HG03565 (cell line): ENCODE results near the gene UBXN4.
"Not testable (repeated sequence)": the region's sequence is repeated elsewhere in the genome, so short reads cannot be mapped to it uniquely, and the experiment has no call there.

Source experiments
- ATAC-seq: cut with Tn5 transposase; IDR thresholded peaks from one replicate; pipeline ENCODE4 v1.9.1; 2021; ENCODE audit warnings: mild to moderate bottlenecking, moderate library complexity; ENCODE audit not compliant: unreplicated experiment

The UBXN4 gene

DNA sequence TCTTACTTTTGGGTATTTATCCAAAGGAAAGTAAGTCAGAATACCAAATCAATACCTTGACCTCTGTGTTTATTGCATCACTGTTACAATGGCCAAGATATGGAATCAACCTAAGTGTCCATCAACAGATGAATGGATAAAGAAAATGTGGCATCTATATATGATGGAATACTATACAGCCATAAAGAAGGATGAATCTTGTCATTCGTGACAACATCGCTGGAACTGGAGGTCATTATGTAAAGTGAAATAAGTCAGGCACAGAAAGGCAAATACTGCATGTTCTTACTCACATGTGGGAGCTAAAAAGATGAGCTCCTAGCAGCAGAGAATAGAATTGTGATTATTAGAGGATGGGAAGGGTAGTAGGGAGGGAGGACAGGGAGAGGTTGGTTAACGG lies 60.7 kb downstream of the UBXN4 start:
- ATAC-seq, result no peak

DNA sequence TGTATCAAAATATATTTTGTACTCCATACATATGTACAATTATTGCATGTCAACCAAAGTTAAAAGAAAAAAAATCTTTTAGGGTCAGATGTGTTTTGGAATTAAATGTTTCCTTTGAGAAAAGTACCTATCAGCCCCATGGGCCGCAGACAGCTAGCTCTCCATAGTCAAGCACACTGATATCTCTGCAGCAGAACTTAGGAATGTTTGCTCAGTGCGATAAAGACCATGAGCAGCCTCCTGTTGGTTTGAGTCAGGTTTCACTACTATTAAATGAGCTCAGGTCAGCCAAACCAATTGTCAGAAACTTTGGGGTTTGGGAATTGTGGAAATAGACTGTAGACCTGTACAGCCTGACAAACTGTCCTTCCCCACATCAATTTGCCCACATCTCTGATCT lies 61.6 kb downstream of the UBXN4 start:
- no peak for ATAC-seq

DNA sequence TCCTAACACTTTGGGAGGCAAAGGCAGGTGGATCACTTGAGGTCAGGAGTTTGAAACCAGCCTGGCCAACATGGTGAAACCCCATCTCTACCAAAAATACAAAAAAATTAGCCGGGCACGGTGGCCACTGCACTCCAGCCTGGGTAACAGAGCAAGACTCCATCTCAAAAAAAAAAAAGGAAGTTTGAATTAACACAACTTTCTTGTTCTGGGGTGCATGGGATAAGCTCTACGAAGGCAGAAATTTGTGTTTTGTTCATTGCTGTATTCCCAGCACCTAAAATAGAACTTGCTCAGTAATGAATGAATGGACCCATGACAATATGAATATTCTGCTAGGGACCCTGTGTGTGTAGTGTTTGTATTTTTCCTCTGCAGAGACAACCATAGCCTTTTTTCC lies 66.2 kb downstream of the UBXN4 start:
- ATAC-seq, result not testable (repeated sequence)

DNA sequence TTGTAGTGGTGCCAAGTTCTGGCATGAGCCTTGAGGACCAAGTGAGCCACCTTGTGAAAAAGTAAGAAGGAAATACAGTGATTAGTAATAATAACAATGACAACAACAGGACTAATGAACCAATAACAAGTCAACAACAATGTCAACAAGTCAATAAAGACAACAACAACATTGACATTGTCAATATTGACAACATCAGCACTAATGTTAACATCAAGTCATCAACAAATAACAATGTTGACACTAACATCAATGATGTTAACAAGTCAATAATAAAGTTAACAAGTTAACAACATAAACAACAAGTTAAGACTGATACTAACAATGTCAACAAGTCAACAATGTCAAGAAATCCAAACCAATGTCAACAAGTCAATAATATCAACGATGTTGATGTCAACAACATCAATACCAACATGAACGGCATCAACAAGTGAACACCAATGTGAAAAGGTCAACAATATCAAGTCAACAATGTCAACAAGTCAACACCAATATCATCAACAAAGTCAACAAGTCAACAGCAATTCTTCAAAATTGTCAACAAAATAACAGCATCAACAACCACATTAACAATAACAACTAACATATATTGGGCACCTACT lies 71.4 kb downstream of the UBXN4 start:
- no peak for ATAC-seq

DNA sequence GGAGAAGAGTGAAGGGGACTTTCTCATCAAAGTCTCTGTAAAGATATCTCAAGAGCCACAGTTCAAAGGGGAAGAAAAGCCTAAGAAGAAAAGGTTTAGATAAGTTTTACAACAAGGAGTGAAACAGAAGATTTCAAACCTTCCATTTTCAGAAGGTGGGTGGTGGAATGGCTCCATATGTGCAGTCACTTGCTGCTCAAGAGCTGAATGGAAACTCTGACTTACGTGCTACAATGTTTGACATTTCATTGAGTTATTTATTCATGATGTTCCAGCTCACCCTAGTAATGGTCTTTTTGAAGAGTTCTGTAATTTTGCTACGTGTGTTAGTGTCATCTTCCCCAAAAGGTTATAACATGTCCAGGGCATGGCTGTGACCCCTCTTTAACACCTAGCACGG lies 73.6 kb downstream of the UBXN4 start:
- ATAC-seq, result no peak

DNA sequence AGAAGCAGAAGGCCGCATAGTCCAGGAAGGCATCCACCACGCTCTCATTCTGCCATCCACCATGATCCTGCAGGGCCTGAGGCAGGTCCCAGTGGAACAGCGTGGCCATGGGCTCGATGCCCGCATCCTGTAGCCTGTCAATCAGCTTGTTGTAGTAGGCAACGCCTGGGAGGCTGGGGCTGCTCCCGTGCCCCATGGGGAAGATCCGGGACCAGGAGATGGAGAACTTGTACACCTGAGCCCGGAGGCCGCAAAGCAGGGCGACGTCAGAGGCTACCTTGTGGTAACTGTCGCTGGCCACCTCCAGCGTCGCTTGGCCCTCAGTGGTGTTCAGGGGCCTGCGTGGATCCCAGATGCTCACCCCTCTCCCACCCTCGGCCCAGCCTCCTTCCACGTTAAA lies 75.8 kb downstream of the UBXN4 start:
- no peak for ATAC-seq

DNA sequence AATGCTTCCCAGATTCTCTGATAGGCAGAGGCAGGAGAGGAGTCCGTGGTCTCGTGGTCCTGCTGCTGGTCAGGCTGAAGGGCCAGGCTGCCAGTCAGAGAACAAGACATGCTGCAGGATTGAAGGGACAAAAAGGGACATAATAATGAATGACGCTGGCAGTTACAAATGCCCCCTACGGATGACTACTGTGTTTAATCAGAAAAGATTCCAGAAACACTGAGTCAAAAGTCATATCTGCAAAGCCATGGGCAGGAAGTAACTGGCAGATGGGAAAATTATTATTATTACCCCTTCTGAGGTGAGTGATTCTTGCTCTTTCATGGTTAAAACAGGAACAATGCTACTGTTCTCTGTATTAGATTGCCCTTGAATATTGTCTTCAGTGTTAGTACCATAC lies 76.3 kb downstream of the UBXN4 start:
- no peak for ATAC-seq

DNA sequence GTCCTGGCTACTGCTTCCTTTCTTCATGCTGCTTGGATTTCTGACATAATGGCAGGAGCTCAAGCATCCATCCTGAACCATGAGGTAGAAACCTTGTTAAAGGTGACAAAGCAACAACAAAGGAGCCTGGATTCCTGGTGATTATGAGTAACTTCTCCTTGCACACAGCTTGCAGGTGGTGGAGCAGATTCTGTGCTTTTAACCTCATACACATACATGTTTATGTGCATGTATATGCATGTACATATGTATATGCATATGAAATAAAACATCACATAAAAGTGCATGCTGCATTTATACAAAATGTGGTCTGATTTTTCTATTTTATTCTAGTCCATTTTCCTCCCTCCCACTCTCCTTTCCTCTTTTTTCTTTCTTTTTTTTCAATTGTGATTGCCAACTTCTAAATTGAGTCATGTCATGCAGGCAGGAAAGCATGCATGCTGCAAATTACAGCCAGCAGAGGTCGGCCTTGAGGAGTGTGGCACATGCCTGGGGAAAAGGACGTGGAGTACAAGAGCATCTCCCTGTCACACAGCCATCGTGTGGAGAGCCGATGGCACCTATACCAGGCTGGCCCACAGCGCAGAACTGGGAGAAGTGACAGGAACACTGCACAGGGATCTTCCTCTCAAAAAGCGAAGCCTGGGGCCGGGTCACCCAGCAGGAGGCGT lies 77.4 kb downstream of the UBXN4 start:
- no peak for ATAC-seq

DNA sequence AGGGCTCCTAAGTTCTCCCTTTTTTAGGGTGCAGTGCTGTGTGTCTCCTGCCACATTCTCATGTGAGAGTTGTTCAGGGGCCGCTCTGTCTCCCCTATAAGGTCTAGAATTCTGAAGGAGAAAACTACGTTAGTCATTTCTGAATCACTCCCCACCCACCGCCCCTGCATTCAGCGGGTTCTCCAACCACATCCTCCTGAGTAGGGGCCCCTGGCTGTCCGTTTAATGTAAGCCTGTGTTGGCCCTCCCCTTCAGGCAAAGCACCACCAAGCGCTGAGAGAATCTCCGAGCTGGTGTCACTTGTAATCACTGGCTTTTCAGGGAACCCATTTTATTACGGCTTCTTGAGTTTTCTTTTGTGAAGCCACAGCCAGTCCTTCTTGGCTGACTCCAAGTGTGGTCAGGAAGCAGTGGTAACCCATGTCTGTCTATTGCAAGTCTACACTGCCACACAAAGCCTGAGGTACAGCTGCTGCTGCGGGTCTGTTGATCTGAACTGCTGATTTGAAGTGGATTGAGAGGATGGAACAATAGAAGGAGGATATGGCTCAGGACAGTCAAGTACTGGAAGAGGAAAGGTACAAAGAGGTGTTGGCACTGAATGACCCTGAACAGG lies 78.5 kb downstream of the UBXN4 start:
- peak; percentile 86 for ATAC-seq

DNA sequence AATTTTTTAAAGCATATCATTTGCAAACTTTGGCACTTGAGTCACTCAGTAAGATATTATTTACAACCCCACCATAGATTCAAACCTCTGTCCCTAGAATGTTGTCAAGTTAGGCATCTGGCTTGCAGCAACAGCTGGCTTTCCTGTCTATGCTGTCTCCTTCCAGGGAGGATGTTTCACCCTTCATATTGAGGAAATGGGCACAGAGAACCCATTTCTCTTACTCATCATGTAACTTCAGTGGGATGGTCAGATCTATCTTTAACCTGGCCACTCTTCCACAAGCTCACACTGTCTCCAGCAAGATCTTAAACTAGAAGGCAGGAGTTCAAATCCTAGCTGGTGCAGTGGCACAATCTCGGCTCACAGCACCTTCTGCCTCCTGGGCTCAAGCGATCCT lies 79.5 kb downstream of the UBXN4 start:
- ATAC-seq, result no peak

DNA sequence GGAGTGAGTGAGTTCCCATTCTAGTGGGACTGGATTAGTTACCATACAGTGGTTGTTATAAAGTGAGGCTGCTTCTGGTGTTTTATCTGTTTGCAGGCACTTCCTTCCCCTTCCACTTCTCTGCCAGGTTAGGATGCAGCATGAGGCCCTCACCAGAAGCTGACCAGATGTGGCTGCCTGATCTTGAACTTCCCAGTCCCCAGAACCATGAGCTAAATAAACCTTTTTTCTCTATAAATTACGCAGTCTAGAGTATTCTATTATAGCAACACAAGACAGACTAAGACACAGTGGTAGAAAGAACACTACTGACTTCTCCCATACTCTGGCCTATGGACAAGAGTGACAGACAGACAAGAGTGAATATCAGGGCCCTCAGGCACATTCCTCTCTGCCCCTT lies 81.2 kb downstream of the UBXN4 start:
- ATAC-seq, result no peak

DNA sequence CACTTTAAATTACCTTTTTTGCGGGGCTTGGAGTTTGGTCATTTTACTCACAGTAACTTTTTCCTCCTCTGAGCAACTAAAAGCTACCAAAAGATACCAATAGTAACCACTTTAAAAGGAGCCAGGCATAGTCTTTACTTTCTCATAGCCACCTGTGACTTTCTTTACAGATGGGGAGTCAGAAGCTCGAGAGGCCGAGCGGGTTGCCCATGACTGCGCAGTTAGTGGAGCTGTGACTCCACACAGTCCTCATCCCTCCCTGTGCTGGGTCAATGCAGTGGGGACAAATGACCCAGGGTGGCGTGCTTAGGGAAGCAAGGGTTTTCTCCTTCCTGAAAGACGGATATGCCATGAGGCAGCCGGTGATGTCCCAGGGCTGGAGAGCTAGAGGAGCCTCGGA lies 83.5 kb downstream of the UBXN4 start:
- no peak for ATAC-seq

DNA sequence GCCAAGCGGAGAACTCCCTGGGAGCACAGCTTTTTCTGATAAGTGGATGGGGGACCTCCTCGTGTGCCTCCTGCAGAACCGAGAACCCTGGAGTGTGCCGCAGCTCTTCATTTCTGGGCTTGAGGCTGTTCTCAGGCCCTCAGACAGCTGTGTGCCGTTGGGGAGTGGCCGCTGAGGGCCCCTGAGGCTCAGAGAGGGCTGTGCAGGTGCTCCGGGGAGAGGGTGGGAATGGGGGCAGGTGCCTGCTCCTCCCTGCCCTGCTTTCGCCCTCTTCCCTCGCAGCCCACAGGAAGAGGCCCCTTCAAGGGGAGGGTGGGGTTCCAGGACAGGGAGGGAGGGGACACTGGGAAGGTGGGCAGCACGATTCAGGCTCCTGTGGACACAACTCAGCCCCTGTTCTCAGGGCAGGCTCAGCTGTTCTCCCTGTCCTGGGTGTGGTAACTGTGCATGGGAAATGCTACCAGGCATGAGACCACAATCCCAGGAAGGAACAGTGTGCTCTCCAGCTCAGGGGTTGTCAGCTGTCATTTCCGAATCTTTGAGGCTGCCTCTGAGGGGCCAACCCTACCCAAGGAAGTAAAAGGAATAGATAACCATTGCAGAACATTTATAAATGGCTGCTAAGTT lies 84.0 kb downstream of the UBXN4 start:
- ATAC-seq, result no peak

DNA sequence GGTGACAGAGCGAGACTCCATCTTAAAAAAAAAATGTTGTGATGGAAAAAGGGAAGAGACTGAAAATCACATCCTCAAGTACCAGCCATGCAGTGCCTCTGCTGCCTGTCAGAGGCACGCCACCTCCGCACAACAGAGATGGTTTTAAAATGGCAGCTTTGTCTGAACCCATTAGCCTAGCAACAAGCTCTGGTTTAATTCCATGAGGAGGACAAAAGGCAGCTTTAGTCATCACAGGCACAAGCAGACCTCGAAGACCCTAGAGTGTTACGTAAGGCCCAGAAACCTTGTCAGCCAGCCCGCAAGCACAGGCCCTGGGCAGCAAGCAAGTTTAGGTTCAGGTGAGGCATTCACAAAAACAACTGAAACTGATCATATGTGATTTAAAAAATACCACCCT lies 84.9 kb downstream of the UBXN4 start:
- ATAC-seq, result no peak

DNA sequence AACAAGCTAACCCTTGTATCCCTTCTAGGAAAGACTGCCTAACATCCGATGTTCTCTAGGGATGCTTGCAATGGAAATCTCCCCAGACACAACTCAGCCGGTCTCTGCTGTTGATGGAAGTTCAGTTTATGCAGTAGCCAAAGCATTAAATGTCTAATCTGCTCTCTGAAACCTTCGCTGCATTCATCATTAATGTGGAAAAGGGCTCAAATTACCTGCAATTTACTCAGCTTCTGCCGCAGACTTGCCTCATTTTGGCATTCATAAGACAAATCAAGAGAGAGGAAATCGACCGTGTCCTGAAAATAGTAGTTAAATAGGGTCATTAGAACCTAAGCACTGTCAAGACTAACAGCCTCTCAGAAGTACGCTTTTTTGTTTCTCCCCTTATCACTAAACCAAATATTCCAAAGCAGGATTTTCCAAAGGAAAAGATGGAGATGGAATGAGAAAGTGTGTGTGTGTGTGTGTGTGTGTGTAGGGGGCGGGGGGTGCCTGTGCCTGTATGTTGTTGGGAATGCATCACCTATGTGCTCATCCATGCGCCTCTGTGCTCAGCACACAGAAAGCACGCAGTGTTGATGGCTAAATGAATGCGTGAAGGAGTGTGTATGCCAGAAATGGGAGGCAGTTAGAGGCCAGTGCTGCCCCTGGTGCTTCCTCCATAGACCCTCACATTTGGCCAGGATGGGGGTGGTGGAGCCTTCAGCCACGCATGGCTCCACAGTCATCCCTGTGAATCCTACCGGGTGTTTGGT lies 87.9 kb downstream of the UBXN4 start:
- ATAC-seq, result no peak

DNA sequence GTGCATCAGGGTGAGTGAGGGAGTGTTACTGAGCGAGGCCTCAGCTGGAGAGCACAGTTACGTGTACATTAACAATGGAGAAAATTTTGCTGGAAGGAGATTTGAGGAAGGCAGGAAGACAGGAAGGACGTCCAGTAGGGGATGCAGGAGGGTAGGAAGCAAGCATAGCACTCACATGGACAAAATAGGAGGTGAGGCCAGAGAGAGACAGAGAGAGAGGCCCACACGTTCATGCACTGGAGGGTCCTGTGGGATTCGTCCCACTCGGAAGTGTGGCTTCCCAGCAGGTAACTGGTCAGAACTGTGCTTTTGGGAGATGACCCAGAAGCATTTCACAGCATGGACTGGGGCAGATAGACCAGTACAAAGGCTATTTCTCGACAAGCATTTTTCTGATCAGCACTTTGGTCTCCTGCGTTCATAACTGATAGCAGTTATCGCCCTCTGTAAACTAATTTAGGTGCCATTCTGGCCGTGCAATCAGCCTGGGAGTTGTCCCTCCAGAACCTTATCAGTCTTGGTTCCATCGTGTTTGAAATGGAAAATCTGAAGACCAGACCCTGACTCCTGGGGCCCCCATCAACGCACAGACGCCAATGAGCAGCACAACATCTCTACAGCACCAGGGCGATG lies 89.6 kb downstream of the UBXN4 start:
- ATAC-seq, result no peak

DNA sequence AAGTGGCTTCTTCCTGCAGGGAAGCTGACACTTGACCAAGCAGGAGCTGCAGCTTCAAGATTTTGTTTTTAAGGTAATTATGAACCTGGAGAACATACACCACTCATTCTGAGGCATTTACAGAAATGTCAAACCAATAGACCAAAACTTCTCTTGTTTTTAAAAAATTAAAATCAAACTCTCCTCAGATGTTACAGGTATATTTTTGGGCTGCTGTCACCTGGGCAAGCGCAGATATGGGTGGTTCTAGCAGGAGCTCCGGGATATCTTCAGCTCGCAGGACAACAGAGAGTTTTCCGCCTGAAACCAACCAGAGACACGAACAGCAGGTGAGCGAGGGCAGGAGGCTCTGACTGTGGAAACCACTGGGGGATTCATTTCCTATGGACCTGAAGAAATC lies 91.2 kb downstream of the UBXN4 start:
- no peak for ATAC-seq
